ENCODE results near the gene PRKAR1B.
"Not testable (repeated sequence)": the region's sequence is repeated elsewhere in the genome, so short reads cannot be mapped to it uniquely, and the experiment has no call there.

PRKAR1B gene

GRCh38 chr7:618539-619367 lies 108.3 kb downstream of the PRKAR1B start:
- DNase-seq = no peak

DNA sequence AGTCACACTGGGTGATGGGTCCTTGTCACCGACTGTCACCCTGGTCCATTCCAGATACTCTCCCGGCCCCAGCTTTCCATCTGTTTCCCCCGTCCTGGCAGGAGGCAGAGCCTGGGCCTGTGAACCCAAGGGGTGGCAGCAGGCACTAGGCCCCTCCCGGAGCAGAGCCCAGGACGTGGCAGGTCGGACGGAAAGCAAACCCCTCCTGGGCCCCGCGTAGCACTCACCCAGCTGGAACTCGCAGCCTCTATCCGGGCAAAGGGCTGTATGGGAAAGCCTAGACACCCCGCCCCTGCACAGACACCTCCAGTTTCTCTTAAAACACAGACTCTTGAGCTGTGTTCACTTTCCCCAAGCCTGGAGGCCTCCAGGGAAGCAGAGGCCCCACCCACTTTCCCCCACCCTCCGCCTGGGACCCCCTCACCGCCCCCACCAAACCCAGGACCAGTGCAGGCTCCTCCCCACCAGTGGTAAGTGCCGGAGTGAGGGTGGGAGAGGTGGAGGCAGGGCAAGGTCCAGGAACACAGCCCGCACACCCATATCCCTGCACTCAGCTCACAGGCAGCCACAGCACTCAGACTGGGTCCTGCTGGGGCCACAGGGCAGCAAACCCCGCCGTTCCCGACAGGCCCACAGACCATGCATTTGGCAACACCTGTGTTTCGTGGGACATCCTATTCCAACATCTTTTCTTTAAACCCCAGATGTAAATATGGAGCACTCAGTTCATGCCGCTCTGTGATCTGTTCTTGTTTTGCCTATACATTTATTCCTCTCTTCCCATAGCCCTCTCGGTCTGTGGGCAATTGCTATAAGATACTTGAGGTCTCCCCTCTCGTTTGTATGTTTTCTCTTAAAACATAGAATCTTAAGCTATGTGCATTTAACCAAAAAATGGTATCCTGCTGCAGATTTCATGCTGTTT lies 109.2 kb downstream of the PRKAR1B start:
- no peak for DNase-seq

DNA sequence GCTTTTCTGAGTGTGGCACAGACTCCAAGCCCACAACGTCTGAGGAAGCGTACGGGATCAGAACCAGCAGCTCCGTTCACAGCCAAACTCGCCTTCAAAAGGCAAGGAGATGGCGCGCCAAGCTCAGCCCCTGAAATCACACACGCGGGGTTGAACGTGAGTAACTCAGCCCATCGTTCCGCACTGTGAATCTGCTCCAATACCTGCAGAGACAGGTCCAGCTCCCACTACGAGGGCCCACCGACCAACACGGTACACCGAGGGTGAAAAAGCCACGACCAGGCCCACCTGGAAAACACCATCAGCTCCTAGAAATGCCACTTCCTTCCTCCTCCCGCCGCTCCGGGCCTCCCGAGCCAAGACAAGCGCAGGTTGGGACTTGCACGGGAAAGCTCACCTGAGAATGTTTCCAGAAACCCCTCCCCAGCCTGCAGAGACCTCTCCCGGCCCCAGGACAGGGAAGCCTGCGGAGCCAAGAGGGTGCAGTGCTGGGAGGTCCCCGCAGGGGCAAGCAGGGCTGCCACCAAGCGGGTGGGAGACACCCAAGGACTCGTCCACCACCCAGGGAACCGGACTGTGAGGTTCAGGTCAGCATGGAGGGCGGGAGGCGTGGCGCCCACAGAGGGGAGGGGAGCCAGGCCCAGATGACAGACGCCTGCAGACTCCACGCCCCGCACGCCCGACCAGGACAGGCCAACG lies 113.5 kb downstream of the PRKAR1B start:
- DNase-seq = no peak

DNA sequence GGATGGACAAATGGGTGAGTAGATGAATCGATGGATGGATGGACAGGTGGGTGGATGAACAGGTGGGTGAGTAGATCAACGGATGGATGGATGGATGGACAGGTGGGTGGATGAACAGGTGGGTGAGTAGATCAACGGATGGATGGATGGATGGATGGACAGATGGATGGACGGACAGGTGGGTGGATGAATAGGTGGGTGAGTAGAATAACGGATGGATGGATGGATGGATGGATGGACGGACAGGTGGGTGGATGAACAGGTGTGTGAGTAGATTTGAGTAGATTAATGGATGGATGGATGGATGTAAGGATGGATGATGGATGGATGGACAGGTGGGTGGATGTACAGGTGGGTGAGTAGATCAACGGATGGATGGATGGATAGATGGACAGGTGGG lies 115.2 kb downstream of the PRKAR1B start:
- not testable (repeated sequence) for DNase-seq

- DNase-seq = no peak
These were observed 115.7 kb downstream of the PRKAR1B start for GRCh38 chr7:611281-611810.

GRCh38 chr7:610531-611280 lies 116.4 kb downstream of the PRKAR1B start:
- DNase-seq = no peak

- DNase-seq = no peak
These were observed 116.9 kb downstream of the PRKAR1B start for GRCh38 chr7:610141-610530.

GRCh38 chr7:609365-609764 lies 117.7 kb downstream of the PRKAR1B start:
- DNase-seq = no peak

GRCh38 chr7:608954-609353 lies 118.1 kb downstream of the PRKAR1B start:
- no peak for DNase-seq

DNA sequence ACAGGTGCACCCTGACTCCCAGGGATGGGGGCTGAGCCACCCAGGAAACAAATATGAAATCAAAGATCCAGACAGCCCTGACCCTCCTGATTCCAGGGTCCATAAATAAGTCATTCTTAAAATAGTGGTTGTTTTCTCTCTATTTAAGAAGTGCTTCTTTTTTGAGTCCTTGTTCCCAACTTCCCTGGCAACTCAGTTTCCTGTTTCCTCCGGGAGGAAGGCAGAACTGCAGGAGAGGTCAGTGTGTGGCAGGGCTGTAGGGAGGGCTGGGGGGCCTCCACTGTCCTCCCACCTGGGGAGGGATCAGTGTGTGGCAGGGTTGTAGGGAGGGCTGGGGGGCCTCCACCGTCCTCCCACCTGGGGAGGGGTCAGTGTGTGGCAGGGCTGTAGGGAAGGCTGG lies 118.7 kb downstream of the PRKAR1B start:
- no peak for DNase-seq

- no peak for DNase-seq
These were observed 119.1 kb downstream of the PRKAR1B start for GRCh38 chr7:607938-608337.

DNA sequence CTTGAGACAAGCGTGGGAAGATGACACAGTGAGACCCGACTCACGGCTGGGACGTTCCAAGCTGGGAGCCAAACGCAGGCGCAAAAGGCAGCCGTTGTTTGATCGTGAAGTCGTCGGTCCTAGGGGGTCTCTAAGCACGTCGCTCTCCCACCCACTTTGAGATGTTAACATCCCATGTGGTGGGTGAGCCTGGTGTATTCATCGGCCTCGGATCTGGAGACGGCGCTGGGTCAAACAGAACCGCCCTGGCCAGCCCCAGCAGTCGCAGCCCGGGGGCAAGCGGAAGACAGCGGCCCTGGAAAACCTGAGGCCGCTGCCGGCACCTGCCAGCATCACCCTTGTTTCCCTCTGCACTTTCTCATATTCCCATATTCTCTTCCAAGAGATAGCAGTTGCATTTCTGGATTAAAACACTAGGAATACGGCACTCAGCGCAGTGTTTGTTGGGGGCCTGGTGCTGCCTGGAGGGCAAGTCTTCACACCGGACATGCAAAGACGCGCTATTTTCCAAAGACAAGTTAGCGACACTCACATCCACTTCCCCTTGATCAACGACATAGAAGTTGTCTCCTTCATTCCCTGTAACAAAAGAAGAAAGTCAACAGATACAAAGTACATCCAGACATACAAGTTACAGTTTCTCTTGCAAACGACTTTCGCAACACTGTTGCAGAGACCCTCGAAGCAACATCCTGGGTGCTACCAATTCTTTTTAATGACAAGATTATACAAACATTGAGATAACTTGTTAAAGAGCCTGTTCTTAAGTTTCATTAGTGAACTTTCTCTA lies 121.2 kb downstream of the PRKAR1B start:
- DNase-seq = no peak

- no peak for DNase-seq
These were observed 122.1 kb downstream of the PRKAR1B start for GRCh38 chr7:604884-605531.

DNA sequence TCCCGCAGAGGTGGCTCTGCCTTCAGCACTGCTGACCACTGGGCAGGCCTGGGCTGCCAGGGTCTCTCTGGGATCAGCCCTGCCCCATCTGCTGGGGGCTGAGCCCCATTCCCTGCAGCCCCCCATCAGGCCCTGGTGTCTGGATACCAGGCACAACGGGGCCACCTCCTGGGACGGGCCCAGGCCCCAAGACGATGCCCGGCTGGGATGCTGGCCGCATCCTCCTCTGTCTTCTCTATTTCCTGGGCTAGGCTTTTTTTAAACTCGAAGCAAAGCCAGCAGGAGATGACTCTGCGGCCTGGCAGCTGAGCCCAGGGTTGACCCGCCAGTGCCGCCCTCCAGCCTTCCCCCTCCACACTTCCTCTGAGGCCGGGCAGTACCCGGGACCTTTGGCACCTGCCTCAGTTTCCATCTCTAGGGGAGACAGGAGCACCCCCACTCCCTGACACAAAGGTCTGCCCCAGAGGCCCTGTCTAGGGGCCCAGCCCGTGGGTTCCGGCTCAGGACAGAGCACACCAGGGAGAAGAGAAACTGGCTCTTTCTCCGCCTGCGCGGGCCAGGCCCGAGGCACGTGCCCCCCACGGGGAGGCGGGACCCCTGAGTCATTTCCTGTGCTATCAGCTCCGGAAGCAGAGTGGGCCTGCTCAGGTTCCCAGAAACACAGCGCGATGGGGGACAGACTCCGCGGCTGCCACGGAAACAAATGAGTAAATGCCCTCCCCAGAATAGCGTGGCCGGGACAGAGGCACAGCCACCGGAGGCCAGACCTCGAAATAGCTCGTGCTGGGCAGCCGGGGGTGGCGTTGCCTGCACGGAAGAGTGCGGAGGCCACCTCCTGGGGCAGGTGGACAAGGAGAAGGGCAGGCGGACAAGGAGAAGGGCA lies 122.8 kb downstream of the PRKAR1B start:
- no peak for DNase-seq

GRCh38 chr7:603152-603951 lies 123.7 kb downstream of the PRKAR1B start:
- DNase-seq = no peak

DNA sequence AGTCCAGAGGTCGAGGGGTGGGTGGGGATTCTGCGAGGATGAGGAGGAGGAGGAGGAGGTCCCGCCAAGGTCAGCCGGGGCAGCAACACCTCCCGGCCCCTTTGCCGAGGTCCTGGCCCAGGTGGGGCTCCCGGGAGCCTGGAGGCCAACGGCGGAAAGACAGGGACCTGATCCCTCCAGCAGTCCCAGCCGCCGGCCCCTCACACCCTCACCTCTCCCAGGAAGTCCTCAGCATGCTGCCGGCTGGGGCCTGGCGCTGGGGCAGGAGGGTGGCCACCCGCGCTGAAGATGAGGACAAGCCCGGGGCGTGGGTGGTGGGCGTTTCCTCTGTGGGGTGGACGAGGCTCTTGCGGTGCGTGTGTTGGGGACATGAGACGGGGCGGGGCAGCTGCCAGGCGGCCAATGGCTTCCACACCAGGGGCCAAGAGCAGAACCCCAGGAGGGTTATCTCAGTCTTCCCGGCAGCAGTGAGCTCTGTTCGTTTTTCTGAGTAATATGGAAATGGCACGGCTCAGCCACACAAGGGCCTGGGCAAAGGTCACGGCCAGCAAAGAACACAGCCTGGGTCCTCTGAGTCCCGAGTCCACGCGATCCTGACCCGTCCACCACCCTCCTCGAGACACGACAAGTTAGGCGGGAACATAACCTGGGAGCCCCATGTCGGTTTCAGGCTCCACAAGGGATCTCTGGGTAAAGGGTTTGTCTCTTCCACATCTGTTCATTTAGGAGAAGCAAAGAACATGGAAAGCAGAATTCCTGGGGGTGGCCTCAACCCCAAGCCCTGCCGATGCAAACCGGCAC lies 124.5 kb downstream of the PRKAR1B start:
- DNase-seq = no peak

DNA sequence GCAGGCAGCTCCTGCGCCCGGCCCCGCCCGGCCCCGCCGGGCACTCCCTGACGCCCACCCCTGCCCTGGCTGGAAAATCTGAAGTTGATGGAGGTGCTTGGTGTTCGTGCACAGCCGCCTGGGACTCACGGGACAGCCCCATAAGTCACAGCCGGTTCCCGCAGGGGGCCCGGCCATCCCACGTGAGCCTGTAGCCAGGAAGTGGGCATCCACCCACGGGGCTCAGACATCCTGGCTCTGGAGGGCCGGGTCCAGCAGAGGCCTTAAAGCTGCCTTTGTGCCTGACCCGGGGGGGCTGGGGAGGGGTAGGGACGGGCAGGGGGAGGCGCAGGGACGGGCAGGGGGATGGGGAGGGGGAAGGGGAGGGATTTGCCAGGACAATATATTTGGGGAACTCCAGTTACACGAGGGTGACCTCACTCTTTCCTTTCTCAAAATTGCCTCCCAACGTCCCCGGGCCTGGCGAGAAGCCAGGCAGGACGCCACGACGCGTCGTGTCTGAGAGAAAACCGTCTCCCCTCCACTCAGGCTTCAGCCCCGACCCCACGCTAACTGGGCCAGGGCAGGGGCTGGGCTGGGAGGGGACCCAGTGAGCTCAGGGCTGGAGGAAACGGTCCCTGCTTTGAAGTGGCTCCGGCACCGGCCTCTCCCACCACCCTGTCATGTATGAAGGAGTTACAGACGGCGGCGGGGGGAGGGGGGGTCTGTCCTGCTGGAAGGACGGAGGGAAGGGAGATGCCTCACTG lies 125.3 kb downstream of the PRKAR1B start:
- DNase-seq = no peak
